GM10266 (cell line): ENCODE data around the gene COPS3.

Source experiments
- DNase-seq: peaks from one replicate; pipeline ENCODE4 v3.0.0; 2012; ENCODE audit errors: extremely low spot score
- CTCF ChIP-seq: IDR thresholded peaks from 2 replicates; pipeline ENCODE4 v1.5.1; 2012; ENCODE audit warnings: mild to moderate bottlenecking, low read depth; ENCODE audit not compliant: control insufficient read depth, insufficient read depth; ENCODE audit errors: missing control alignments

Gene COPS3

DNA sequence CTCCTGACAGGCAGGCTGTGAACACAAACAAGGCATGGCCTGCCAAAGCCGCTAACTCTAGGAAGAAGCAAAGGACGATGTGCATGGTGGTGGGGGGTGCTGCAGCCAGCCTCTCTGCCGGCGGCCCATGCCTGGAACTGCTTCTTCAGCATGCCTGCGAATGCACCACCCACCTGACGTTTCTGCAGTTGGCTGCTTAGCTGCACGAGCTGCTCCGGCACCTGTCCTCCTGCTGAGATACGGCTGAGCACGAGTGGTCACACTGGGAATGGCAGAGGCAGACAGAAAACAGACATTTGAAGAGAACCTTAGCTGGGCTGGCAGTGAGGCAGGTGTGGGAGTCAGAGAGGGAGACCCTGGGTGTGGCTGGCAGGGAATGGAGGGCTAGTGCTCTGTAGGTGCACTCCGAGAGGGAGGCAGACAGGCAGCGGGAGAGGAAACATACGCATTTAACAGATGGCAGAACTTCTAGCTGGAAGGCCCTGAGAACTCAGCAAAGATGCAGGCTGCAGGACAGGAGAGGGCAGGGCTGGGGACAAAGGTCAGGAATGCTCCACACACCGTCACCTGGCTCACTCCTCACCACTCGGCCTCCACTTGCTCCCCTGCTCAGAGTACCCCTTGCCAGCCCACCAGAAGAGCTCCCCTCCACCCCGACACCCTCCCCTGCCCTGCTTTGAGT, 49.3 kb downstream of the COPS3 start:
- no peak for DNase-seq
- no peak for TF ChIP-seq CTCF

GRCh38 chr17:17229416-17230384, 51.3 kb downstream of the COPS3 start:
- no peak for DNase-seq
- TF ChIP-seq CTCF: no peak

DNA sequence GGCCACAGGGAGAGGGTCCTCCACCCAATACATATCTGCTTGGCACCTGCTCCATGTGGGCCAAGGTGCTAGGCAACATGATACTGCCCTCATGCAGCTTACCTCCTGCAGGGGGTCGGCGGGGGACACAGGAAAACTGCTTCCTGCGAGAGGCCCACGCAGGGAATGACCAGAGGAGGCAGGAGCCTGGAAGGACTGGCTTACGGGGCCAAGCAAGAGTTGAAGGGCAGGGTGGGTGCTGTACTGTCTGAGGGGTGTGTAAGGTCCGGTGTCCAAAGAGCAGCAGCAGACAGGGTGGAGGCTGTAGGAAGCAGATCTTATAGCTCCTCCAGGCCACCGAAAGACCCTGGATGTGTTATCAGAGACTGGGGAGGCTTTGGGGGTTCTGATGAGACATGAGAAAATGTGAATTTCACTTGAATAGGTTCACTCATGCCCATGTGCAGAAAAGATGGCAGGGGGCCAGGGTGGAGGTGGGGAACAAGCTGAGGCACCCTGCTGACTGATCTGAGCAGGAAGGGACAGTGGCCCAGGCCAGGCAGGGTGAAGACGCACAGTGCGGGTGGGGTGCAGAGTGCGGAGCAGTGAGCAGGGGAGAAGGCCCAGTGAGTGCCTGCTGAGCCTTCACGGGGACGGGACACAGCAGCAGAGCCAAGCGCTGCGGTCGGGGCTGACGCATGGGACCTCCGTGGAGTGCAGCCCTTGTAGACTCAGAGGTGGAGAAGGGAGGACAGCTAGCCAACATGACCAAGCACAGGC, 52.3 kb downstream of the COPS3 start:
- no peak for DNase-seq
- TF ChIP-seq CTCF: no peak

- DNase-seq: no peak
- TF ChIP-seq CTCF: no peak
Observed at GRCh38 chr17:17227608-17228520, 53.2 kb downstream of the COPS3 start.

DNA sequence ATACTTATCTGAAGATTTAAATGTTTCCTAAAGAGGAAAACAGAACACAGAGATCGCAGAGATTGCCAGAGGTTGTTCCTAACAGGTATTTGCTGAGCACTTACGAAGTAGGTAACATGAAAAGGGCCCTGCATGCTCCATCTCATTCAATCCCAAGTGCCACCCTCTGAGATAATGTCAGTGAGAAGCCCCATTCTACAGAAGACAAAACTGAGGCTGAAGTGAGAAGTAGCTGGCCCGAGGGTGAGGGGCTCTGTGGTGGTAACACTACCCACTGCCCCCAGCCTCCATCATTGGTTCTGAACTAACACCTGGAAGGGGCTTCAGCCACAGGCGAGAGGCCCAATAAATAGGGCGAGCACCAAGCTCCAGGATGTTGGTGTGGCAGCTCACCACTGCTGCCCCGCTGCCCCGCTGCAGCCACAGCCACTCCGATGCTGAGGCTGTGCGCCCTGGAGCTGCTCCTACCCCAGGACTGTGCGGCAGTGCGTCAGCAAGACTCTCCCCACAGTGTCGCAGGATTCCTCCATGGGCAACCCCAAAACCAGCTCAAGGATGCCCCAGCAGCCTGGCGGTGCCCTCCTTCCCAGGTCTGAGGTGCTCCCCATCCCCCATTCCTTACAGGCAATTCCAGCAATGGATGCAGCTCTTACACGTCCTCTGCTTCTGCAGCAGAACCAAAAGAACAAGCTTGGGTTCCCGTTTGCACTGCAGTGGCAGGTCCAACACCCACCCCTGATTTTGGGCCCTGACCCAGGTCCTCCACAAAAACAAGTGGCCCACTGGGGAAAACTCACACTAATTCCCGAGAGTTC, 54.4 kb downstream of the COPS3 start:
- DNase-seq: no peak

More for the DNA sequence above, 54.4 kb downstream of the COPS3 start:
- TF ChIP-seq CTCF: no peak
